GM12878 (cell line): Measurements from ENCODE around the gene EHF. TPM values are rescaled to one million over a fixed set of nuclear protein-coding genes. Genes with fewer than 3 reads are reported as not detected.

Experiments used
- ATAC-seq: fragments of 200-7000 bp; cut with Tn5 transposase; 3 replicates; pipeline ENCODE4 v1.9.1; 2020; ENCODE audit warnings: mild to moderate bottlenecking, moderate library complexity
- BruUV-seq: library from RNA; stranded (reverse); fragments of 400-500 nt; replicated peaks from 2 replicates; lab custom pipeline; 2021; lab: Mats Ljungman, UMichigan
- CTCF ChIA-PET: fragments of 300-600 bp; sonication (Branson Sonifier 250); formaldehyde crosslinking; extraction: SDS; loops from one replicate; lab custom pipeline; 2021; ENCODE audit warnings: inconsistent platforms; lab: Yijun Ruan, JAX
- POLR2A ChIA-PET: fragments of 350-600 bp; formaldehyde crosslinking; extraction: SDS; loops from one replicate; lab custom pipeline; 2021; ENCODE audit warnings: inconsistent platforms; lab: Charles Lee
- RAD21 ChIA-PET: fragments of 300-600 bp; sonication (Branson Sonifier 250); formaldehyde crosslinking; loops from one replicate; lab custom pipeline; 2023; ENCODE audit warnings: antibody characterized with exemption; ENCODE audit not compliant: unreplicated experiment; lab: Charles Lee
- SMC1A ChIA-PET: fragments of 300-600 bp; sonication (Branson Sonifier 250); formaldehyde crosslinking; loops from one replicate; lab custom pipeline; 2023; ENCODE audit not compliant: unreplicated experiment, uncharacterized antibody; lab: Charles Lee
- DNase-seq: peaks from one replicate; pipeline ENCODE4 v3.0.0-alpha.2; 2011; ENCODE audit warnings: low read depth, low spot score
- FAIRE-seq: peaks from 3 replicates; lab custom pipeline; 2011; peaks lifted over from hg19 to GRCh38; lab: Jason Lieb, UNC
- H2AFZ ChIP-seq: 2 replicates; pipeline ENCODE4 v1.6.0; 2011; ENCODE audit warnings: low read depth, low read length, control low read depth; ENCODE audit not compliant: control insufficient read depth
- H3K27ac ChIP-seq: 2 replicates; pipeline ENCODE4 v1.5.1; 2011; ENCODE audit warnings: control low read depth; ENCODE audit not compliant: control insufficient read depth, insufficient read depth
- H3K27me3 ChIP-seq, 2 experiments: replicated peaks in 1 of 2; 2 replicates each; pipeline versions ENCODE4 v1.6.0 to v1.6.1; 2011; ENCODE audit warnings: low read length in 1 of 2; ENCODE audit not compliant: control insufficient read depth in 2 of 2, insufficient read depth in 2 of 2
- H3K36me3 ChIP-seq, 2 experiments: 2 replicates each; pipeline ENCODE4 v1.5.1; 2011; ENCODE audit warnings: low read length in 1 of 2; ENCODE audit not compliant: control insufficient read depth in 2 of 2, insufficient read depth in 2 of 2
- H3K4me1 ChIP-seq: 2 replicates; pipeline ENCODE4 v1.6.1; 2011; ENCODE audit warnings: mild to moderate bottlenecking, low read length, moderate library complexity, mixed read lengths; ENCODE audit not compliant: control insufficient read depth, insufficient read depth
- H3K4me2 ChIP-seq: 2 replicates; pipeline ENCODE4 v1.6.0; 2011; ENCODE audit warnings: control low read depth; ENCODE audit not compliant: control insufficient read depth, insufficient read depth
- H3K4me3 ChIP-seq: fragments of 200-600 bp; sonication (generic); 2 replicates; pipeline ENCODE4 v1.5.1; 2016
- H3K79me2 ChIP-seq: 2 replicates; pipeline ENCODE4 v1.6.0; 2011; ENCODE audit warnings: low read length; ENCODE audit not compliant: control insufficient read depth, insufficient read depth
- H3K9ac ChIP-seq: 2 replicates; pipeline ENCODE4 v1.8.0; 2011; ENCODE audit warnings: low read length, control low read depth, mixed read lengths; ENCODE audit not compliant: control insufficient read depth, insufficient read depth
- H3K9me3 ChIP-seq: replicated peaks from 3 replicates; pipeline ENCODE4 v1.5.1; 2011; ENCODE audit warnings: mild to moderate bottlenecking, low read length; ENCODE audit not compliant: control insufficient read depth, insufficient read depth
- H4K20me1 ChIP-seq: 2 replicates; pipeline ENCODE4 v1.6.0; 2011; ENCODE audit not compliant: control insufficient read depth, insufficient read depth
- CREM ChIP-seq: IDR thresholded peaks from 2 replicates; pipeline ENCODE4 v1.6.1; 2014; ENCODE audit warnings: antibody characterized with exemption, low read depth
- CTCF ChIP-seq, 3 experiments: IDR thresholded peaks in 2 of 3; conservative IDR thresholded peaks in 1 of 3; 2 replicates each; pipeline ENCODE4 v1.5.1; 2011; ENCODE audit warnings: low read depth in 3 of 3, low read length in 3 of 3, mild to moderate bottlenecking in 3 of 3, control low read depth in 2 of 3, moderate library complexity in 2 of 3, inconsistent platforms in 1 of 3, mixed read lengths in 1 of 3; ENCODE audit not compliant: control insufficient read depth in 2 of 3, insufficient read depth in 1 of 3; ENCODE audit errors: extremely low read depth in 1 of 3
- CUX1 ChIP-seq: IDR thresholded peaks from 2 replicates; pipeline ENCODE4 v1.6.1; 2012; ENCODE audit warnings: improper control_type of control experiment, low read depth, low read length; ENCODE audit not compliant: insufficient replicate concordance
- GATAD2B ChIP-seq: fragments of 450-650 bp; conservative IDR thresholded peaks from 2 replicates; pipeline ENCODE4 v1.6.1; 2017; ENCODE audit warnings: low read depth, mild to moderate bottlenecking, moderate library complexity
- IRF4 ChIP-seq: IDR thresholded peaks from 2 replicates; pipeline ENCODE4 v1.6.1; 2011; ENCODE audit warnings: low read depth, low read length
- LARP7 ChIP-seq: fragments of 450-650 bp; IDR thresholded peaks from 2 replicates; pipeline ENCODE4 v1.6.1; 2017; ENCODE audit warnings: mild to moderate bottlenecking
- NKRF ChIP-seq: fragments of 450-650 bp; conservative IDR thresholded peaks from 2 replicates; pipeline ENCODE4 v1.6.1; 2017; ENCODE audit warnings: mild to moderate bottlenecking, moderate library complexity
- SIX5 ChIP-seq: IDR thresholded peaks from 2 replicates; pipeline ENCODE4 v1.6.1; 2011; ENCODE audit warnings: mild to moderate bottlenecking, low read depth, low read length, moderate library complexity; ENCODE audit not compliant: severe bottlenecking
- WGBS: methylation state at CpG from one replicate; pipeline ENCODE4 v1.1.6; 2016; ENCODE audit warnings: low lambda C conversion rate; ENCODE audit not compliant: insufficient replicate concordance, insufficient coverage; ENCODE audit errors: missing lambda C conversion rate; 5-methylcytosine and 5-hydroxymethylcytosine counted together
- in situ Hi-C: fragments of 300-500 bp; cut with MboI; formaldehyde crosslinking; loops from 9 replicates; pipeline ENCODE4 v1.14.3; 2018; ENCODE audit warnings: mixed read lengths
- intact Hi-C: fragments of 100-400 bp; cut with micrococcal nuclease; formaldehyde crosslinking; loops from one replicate; pipeline ENCODE4 v1.14.2; 2022; ENCODE audit not compliant: unreplicated experiment
- polyA plus RNA-seq, 11 experiments: library from polyadenylated mRNA; depleted of rRNA in 4 of 11; unstranded in 6 of 11; stranded (reverse) in 5 of 11; fragments of >200 nt; fragmentation: Nextera tagmentation in 4 of 11; fragmentation: Illumina TruSeq in 1 of 11; extraction: Ambion mirVana in 4 of 11; extraction: Trizol in 1 of 11; gene quantifications; 1 replicate in 1 of 11; 2 replicates in 10 of 11; pipeline versions ENCODE4 v1.2.1 to v1.2.3, GENCODE V29; 2011 to 2016; ENCODE audit warnings: inconsistent platforms in 2 of 11, missing spikeins in 2 of 11, low read depth in 1 of 11
- total RNA-seq, 4 experiments: library from RNA; depleted of rRNA in 3 of 4; stranded (reverse); fragments of >200 nt in 3 of 4; fragmentation: Illumina TruSeq in 1 of 4; extraction: Trizol in 1 of 4; gene quantifications; 2 replicates each; pipeline versions ENCODE4 v1.2.1 to v1.2.3, GENCODE V29; 2013 to 2021

Gene EHF
- total and polyA plus RNA-seq, 10 of the 15 experiments (the other 5 are each of a cell fraction or from before 2014, with no cell fraction given), result 0.04 to 0.33 (median 0.06) TPM; not detected in 6

DNA sequence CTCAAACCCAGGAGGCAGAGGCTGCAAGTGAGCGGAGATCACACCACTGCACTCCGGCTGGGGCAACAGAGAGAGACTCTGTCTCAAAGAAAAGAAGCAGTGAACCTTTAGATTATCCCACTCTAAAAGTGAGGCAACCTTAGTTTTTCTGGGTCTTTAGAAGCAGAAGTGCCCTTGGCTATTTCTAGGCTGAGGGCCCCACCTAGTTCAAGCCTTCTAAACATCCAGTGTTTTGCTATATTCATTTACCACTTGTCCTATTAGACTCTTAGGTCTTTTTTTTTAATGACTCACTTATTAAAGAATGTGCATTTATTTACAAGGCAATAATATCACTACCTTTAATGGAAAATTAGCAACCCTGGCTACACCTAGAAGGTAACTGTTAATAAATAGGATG is 16.7 kb upstream of the EHF start:
- Histone ChIP-seq H3K79me2 (no peaks in the 10 kb centered on the region), H3K9ac (no peak overlapping the region), H3K4me3 (no peak overlapping the region), H4K20me1 (no peaks in the 10 kb centered on the region), H3K27me3 (peaks cover 0 to 6% of the 10 kb centered on the region in 2 experiments; a peak in 2 of 4 replicates), H2AFZ (no peak overlapping the region), H3K4me1 (peaks cover 3% of the 10 kb centered on the region; the same call in 1 of the 2 replicates), H3K36me3 (no peaks in the 10 kb centered on the region), H3K27ac (no peak overlapping the region), H3K9me3 (no peaks in the 10 kb centered on the region; the same call in 2 of the 3 replicates), H3K4me2 (no peak overlapping the region)
- POLR2A ChIA-PET, result no interaction called here
- in situ Hi-C loops, result no loop called here
- no peak for DNase-seq
- WGBS, result 94% methylated on average over 2 of the region's 2 CpGs
- ATAC-seq, result no peak
- RAD21 ChIA-PET, result no interaction called here
- no peak for FAIRE-seq
- SMC1A ChIA-PET, result interaction anchor here (0.9 kb wide), 1 partner anchor 18 kb away, joined by 3 read pairs; no protein-coding TSS in a partner anchor
- intact Hi-C loops, result no loop called here
- no TSS peak for BruUV-seq
- TF ChIP-seq CTCF (IDR thresholded peaks at IDR 0.05 in 2 of 3, conservative IDR thresholded peaks at IDR 0.05 in 1 of 3; ENCODE audit: control insufficient read depth in 2 of 3, extremely low read depth in 1 of 3, insufficient read depth in 1 of 3, low read depth in 3 of 3, low read length in 3 of 3) (no peak), LARP7 (no peak), NKRF (no peak), IRF4 (no peak), CREM (no peak), GATAD2B (no peak), SIX5 (no peak), CUX1 (no peak)
- CTCF ChIA-PET, result no interaction called here
